Endothelial cell of umbilical vein (primary cell): Measurements from ENCODE around the gene C9orf78. TPM values are rescaled to one million over a fixed set of nuclear protein-coding genes. Genes with fewer than 3 reads are reported as not detected.

Experiments
- BruUV-seq: library from RNA; stranded (reverse); fragments of 400-500 nt; replicated peaks from 2 replicates; lab custom pipeline; 2021; lab: Mats Ljungman, UMichigan
- CTCF ChIA-PET: fragments of 300-600, 350-600 bp; sonication (Branson Sonifier 250); formaldehyde crosslinking; loops from one replicate; lab custom pipeline; 2021; ENCODE audit warnings: antibody characterized with exemption, inconsistent platforms; lab: Charles Lee
- POLR2A ChIA-PET: fragments of 300-600, 350-600 bp; sonication (Branson Sonifier 250); formaldehyde crosslinking; loops from one replicate; lab custom pipeline; 2021; ENCODE audit warnings: antibody characterized with exemption, inconsistent platforms; lab: Charles Lee
- DNase-seq: peaks from one replicate; pipeline ENCODE4 v3.0.0-alpha.2; 2011; ENCODE audit warnings: low read depth, low spot score
- FAIRE-seq: peaks from 2 replicates; lab custom pipeline; 2011; peaks lifted over from hg19 to GRCh38; lab: Jason Lieb, UNC
- H2AFZ ChIP-seq: 2 replicates; pipeline ENCODE4 v1.6.0; 2012; ENCODE audit warnings: low read depth, low read length, control low read depth, inconsistent platforms
- H3K27ac ChIP-seq: 2 replicates; pipeline ENCODE4 v1.5.1; 2011; ENCODE audit warnings: low read depth, mild to moderate bottlenecking, control low read depth, low read length, moderate library complexity; ENCODE audit not compliant: insufficient read depth
- H3K27me3 ChIP-seq, 2 experiments: 2 replicates each; pipeline versions ENCODE4 v1.6.0 to v1.6.1; 2011; ENCODE audit warnings: low read length in 2 of 2, mixed read lengths in 1 of 2; ENCODE audit not compliant: control insufficient read depth in 2 of 2, insufficient read depth in 2 of 2
- H3K36me3 ChIP-seq, 2 experiments: 2 replicates in 1 of 2; 3 replicates in 1 of 2; pipeline ENCODE4 v1.5.1; 2011; ENCODE audit warnings: low read length in 2 of 2, mild to moderate bottlenecking in 1 of 2, moderate library complexity in 1 of 2; ENCODE audit not compliant: control insufficient read depth in 2 of 2, insufficient read depth in 2 of 2; ENCODE audit errors: extremely low read depth in 1 of 2
- H3K4me1 ChIP-seq: 3 replicates; pipeline ENCODE4 v1.5.1; 2011; ENCODE audit warnings: mild to moderate bottlenecking, low read length; ENCODE audit not compliant: control insufficient read depth, insufficient read depth; ENCODE audit errors: extremely low read depth
- H3K4me2 ChIP-seq: 2 replicates; pipeline ENCODE4 v1.6.1; 2011; ENCODE audit warnings: low read length, control low read depth, mixed read lengths; ENCODE audit not compliant: insufficient read depth
- H3K4me3 ChIP-seq, 3 experiments: fragments of 200-600 bp in 1 of 3; sonication (generic), shearing (Covaris generic) in 1 of 3; replicated peaks in 1 of 3; 2 replicates each; pipeline ENCODE4 v1.5.1; 2011 to 2016; ENCODE audit warnings: control low read depth in 3 of 3, low read length in 3 of 3, mild to moderate bottlenecking in 2 of 3, inconsistent platforms in 1 of 3, low read depth in 1 of 3, moderate library complexity in 1 of 3; ENCODE audit not compliant: insufficient read depth in 1 of 3
- H3K79me2 ChIP-seq: 2 replicates; pipeline ENCODE4 v1.6.0; 2012; ENCODE audit warnings: low read length, inconsistent platforms; ENCODE audit not compliant: control insufficient read depth, insufficient read depth
- H3K9ac ChIP-seq: replicated peaks from 2 replicates; pipeline ENCODE3; 2011; ENCODE audit warnings: low read length, control low read depth; ENCODE audit not compliant: insufficient read depth; ENCODE audit errors: extremely low read depth
- H3K9me1 ChIP-seq: replicated peaks from 3 replicates; pipeline ENCODE4 v1.6.0; 2011; ENCODE audit warnings: mild to moderate bottlenecking, low read length; ENCODE audit not compliant: control insufficient read depth, insufficient read depth; ENCODE audit errors: extremely low read depth
- H3K9me3 ChIP-seq: replicated peaks from 2 replicates; pipeline ENCODE4 v1.5.1; 2012; ENCODE audit warnings: low read length, inconsistent platforms; ENCODE audit not compliant: control insufficient read depth, insufficient read depth
- H4K20me1 ChIP-seq: replicated peaks from 2 replicates; pipeline ENCODE3; 2011; ENCODE audit warnings: mild to moderate bottlenecking, low read length; ENCODE audit not compliant: control insufficient read depth, insufficient read depth; ENCODE audit errors: extremely low read depth
- EZH2 ChIP-seq: IDR thresholded peaks from 2 replicates; pipeline ENCODE4 v1.6.1; 2012; ENCODE audit warnings: borderline replicate concordance, low read depth, mild to moderate bottlenecking, moderate library complexity, low read length, inconsistent platforms; ENCODE audit not compliant: severe bottlenecking
- FOS ChIP-seq: IDR thresholded peaks from 2 replicates; pipeline ENCODE4 v1.6.1; 2011; ENCODE audit warnings: mild to moderate bottlenecking, low read length, moderate library complexity, borderline replicate concordance; ENCODE audit not compliant: insufficient read depth
- GATA2 ChIP-seq: IDR thresholded peaks from 2 replicates; pipeline ENCODE4 v1.7.0; 2011; ENCODE audit warnings: low read depth, mild to moderate bottlenecking, moderate library complexity, mixed read lengths, low read length; ENCODE audit not compliant: insufficient read length, insufficient read depth
- JUN ChIP-seq: IDR thresholded peaks from 2 replicates; pipeline ENCODE4 v1.6.1; 2011; ENCODE audit warnings: borderline replicate concordance, low read depth; ENCODE audit not compliant: insufficient read length, insufficient read depth
- MAX ChIP-seq: IDR thresholded peaks from 2 replicates; pipeline ENCODE4 v1.6.1; 2011; ENCODE audit not compliant: insufficient read depth, insufficient read length
- MYC ChIP-seq: IDR thresholded peaks from one replicate; pipeline ENCODE4 v1.6.1; 2011; ENCODE audit warnings: mild to moderate bottlenecking, low read depth, low read length
- POLR2A ChIP-seq: IDR thresholded peaks from 2 replicates; pipeline ENCODE4 v1.6.1; 2012; ENCODE audit warnings: low read depth, mild to moderate bottlenecking, control low read depth, low read length
- POLR2AphosphoS5 ChIP-seq: IDR thresholded peaks from 2 replicates; pipeline ENCODE4 v1.6.1; 2012; ENCODE audit warnings: low read depth, mild to moderate bottlenecking, control low read depth, low read length, moderate library complexity; ENCODE audit not compliant: insufficient read depth
- dilution Hi-C: fragments of 300-500 bp; cut with MboI; formaldehyde crosslinking; loops from one replicate; pipeline ENCODE4 v1.15.0; 2019; ENCODE audit warnings: low sequenced_read_pairs; ENCODE audit not compliant: extremely low pct_ligation_motif_present
- intact Hi-C: fragments of 100-400 bp; cut with micrococcal nuclease; formaldehyde crosslinking; loops from one replicate; pipeline ENCODE4 v1.10.0; 2022
- polyA plus RNA-seq, 4 experiments: library from polyadenylated mRNA; depleted of rRNA in 3 of 4; stranded (reverse) in 3 of 4; unstranded in 1 of 4; fragments of >200 nt; gene quantifications; 2 replicates each; pipeline versions ENCODE4 v1.2.1 to v1.2.3, GENCODE V29; 2011 to 2012; ENCODE audit warnings: missing spikeins in 1 of 4
- total RNA-seq: library from RNA; stranded (reverse); gene quantifications from 2 replicates; pipeline ENCODE4 v1.2.3, GENCODE V29; 2021
- TF ChIP-seq, protein P1 (sequence below), 2 donors: IDR thresholded peaks; 1 replicate in 1 of 2; 2 replicates in 1 of 2; pipeline ENCODE4 v1.5.1; 2011; ENCODE audit warnings: low read length in 2 of 2, mild to moderate bottlenecking in 2 of 2, moderate library complexity in 2 of 2, control low read depth in 1 of 2, inconsistent platforms in 1 of 2, low read depth in 1 of 2; ENCODE audit not compliant: insufficient read depth in 1 of 2; ENCODE audit errors: extremely low read depth in 1 of 2

C9orf78 gene
- total and polyA plus RNA-seq, 2 donors (not counting 3 experiments of a cell fraction or from before 2014, with no cell fraction given), result 17.9 to 34.6 TPM

DNA sequence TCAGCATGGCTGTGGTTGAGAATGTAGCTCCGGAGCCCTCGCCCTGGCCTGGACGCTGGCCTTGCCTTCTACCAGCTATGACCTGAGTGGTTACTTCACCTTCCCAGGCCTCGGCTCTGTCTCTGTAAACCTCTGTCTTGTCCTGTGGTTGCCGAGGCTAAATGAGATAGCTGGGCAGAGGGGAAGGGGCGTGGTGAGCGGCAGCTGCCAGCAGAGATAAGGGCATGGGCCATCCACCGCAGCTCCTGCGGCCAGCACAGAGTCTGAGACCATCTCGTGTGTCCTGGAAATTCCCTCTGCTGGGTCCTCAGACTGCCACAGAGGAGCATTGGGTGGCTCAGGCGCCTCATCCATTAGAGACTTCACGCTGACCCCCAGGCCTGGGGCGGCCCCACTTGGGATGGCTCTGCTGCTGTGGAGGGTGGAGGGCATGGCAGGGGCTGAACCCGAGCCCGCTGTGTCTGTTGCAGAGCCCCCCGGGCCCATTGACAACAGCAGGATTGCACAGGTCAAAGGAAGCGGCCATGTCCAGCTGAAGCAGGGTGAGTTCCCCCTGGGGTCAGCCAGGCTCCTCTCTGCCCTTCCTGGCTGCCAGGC lies 44.1 kb upstream of the C9orf78 start:
- Histone ChIP-seq H3K27ac (no peak overlapping the region), H3K9ac (no peak overlapping the region), H4K20me1 (no peaks in the 10 kb centered on the region), H3K4me1 (peaks cover 4% of the 10 kb centered on the region), H3K4me2 (no peak overlapping the region), H3K4me3 (no peak overlapping the region), H2AFZ (no peak overlapping the region), H3K27me3 (no peaks in the 10 kb centered on the region), H3K36me3 (peaks cover 0 to 13% of the 10 kb centered on the region in 2 experiments), H3K9me1 (no peaks in the 10 kb centered on the region), H3K79me2 (no peaks in the 10 kb centered on the region), H3K9me3 (no peaks in the 10 kb centered on the region)
- TF ChIP-seq EZH2 (no peak), FOS (no peak), POLR2AphosphoS5 (no peak), JUN (no peak), MYC (no peak), POLR2A (no peak), GATA2 (no peak), MAX (no peak)
- TF ChIP-seq, protein P1, sequence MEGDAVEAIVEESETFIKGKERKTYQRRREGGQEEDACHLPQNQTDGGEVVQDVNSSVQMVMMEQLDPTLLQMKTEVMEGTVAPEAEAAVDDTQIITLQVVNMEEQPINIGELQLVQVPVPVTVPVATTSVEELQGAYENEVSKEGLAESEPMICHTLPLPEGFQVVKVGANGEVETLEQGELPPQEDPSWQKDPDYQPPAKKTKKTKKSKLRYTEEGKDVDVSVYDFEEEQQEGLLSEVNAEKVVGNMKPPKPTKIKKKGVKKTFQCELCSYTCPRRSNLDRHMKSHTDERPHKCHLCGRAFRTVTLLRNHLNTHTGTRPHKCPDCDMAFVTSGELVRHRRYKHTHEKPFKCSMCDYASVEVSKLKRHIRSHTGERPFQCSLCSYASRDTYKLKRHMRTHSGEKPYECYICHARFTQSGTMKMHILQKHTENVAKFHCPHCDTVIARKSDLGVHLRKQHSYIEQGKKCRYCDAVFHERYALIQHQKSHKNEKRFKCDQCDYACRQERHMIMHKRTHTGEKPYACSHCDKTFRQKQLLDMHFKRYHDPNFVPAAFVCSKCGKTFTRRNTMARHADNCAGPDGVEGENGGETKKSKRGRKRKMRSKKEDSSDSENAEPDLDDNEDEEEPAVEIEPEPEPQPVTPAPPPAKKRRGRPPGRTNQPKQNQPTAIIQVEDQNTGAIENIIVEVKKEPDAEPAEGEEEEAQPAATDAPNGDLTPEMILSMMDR (IDR thresholded peaks at IDR 0.05; ENCODE audit: extremely low read depth in 1 of 2, insufficient read depth in 1 of 2, low read depth in 1 of 2, low read length in 2 of 2), result no peak
- intact Hi-C loops, result no loop called here
- ChIA-PET CTCF (no interaction called here), POLR2A (no interaction called here)
- FAIRE-seq (no peak), DNase-seq (no peak)
- dilution Hi-C loops, result no loop called here
- BruUV-seq, result no TSS peak
